HepG2 (cell line): ENCODE results near the gene KISS1R. TPM values are rescaled to one million over a fixed set of nuclear protein-coding genes. Genes with fewer than 3 reads are reported as not detected.

Experiments
- AHR ChIP-seq: IDR thresholded peaks from 2 replicates; pipeline ENCODE4 v1.6.1; 2018; ENCODE audit warnings: missing genetic modification reagents, missing compliant biosample characterization
- ATAD3A ChIP-seq: sonication (generic); formaldehyde crosslinking; IDR thresholded peaks from 2 replicates; pipeline ENCODE4 v1.4.0; 2020; ENCODE audit warnings: missing genetic modification reagents
- ATF4 ChIP-seq, 2 experiments: fragments of 450-650 bp in 1 of 2; sonication (generic) in 1 of 2; formaldehyde crosslinking; IDR thresholded peaks; 2 replicates each; pipeline versions ENCODE4 v1.5.0 to v1.8.0; 2020 to 2022; ENCODE audit warnings: mild to moderate bottlenecking in 1 of 2, missing genetic modification reagents in 1 of 2
- EP300 ChIP-seq, 3 experiments: sonication (generic) in 1 of 3; formaldehyde crosslinking in 1 of 3; IDR thresholded peaks; 2 replicates each; pipeline versions ENCODE4 v1.5.1 to v1.6.1; 2011 to 2020; ENCODE audit warnings: low read depth in 2 of 3, low read length in 2 of 3, borderline replicate concordance in 1 of 3, improper control_type of control experiment in 1 of 3, mild to moderate bottlenecking in 1 of 3, missing genetic modification reagents in 1 of 3, moderate library complexity in 1 of 3
- HMGXB4 ChIP-seq, 2 experiments: sonication (generic) in 1 of 2; formaldehyde crosslinking in 1 of 2; IDR thresholded peaks; 2 replicates each; pipeline versions ENCODE4 v1.4.0 to v1.6.1; 2018 to 2020; ENCODE audit warnings: missing genetic modification reagents in 2 of 2, borderline replicate concordance in 1 of 2, low read depth in 1 of 2, mild to moderate bottlenecking in 1 of 2, missing biosample characterization in 1 of 2
- HNF1B ChIP-seq: sonication (generic); formaldehyde crosslinking; IDR thresholded peaks from 2 replicates; pipeline ENCODE4 v1.5.1; 2020; ENCODE audit warnings: mild to moderate bottlenecking, moderate library complexity, missing genetic modification reagents
- ISL2 ChIP-seq: sonication (generic); formaldehyde crosslinking; IDR thresholded peaks from 2 replicates; pipeline ENCODE4 v1.5.0; 2020; ENCODE audit warnings: missing genetic modification reagents
- KLF11 ChIP-seq: IDR thresholded peaks from 2 replicates; pipeline ENCODE4 v1.6.1; 2016; ENCODE audit warnings: missing compliant biosample characterization
- MED1 ChIP-seq: sonication (generic); formaldehyde crosslinking; IDR thresholded peaks from 2 replicates; pipeline ENCODE4 v1.4.0; 2020; ENCODE audit warnings: missing genetic modification reagents
- MLLT10 ChIP-seq: sonication (generic); formaldehyde crosslinking; IDR thresholded peaks from 2 replicates; pipeline ENCODE4 v1.4.0; 2020; ENCODE audit warnings: missing genetic modification reagents
- NCOA5 ChIP-seq: sonication (generic); formaldehyde crosslinking; IDR thresholded peaks from 2 replicates; pipeline ENCODE4 v1.4.0; 2020; ENCODE audit warnings: missing genetic modification reagents
- SIX1 ChIP-seq: sonication (generic); formaldehyde crosslinking; IDR thresholded peaks from 2 replicates; pipeline ENCODE4 v1.4.0; 2020; ENCODE audit warnings: missing genetic modification reagents, borderline replicate concordance
- TEAD3 ChIP-seq: optimal IDR thresholded peaks from 2 replicates; pipeline ENCODE3; 2016; ENCODE audit warnings: borderline replicate concordance
- THAP11 ChIP-seq: IDR thresholded peaks from 2 replicates; pipeline ENCODE4 v1.6.1; 2016; ENCODE audit warnings: missing biosample characterization, missing genetic modification reagents
- ZFP91 ChIP-seq: sonication (generic); formaldehyde crosslinking; IDR thresholded peaks from 2 replicates; pipeline ENCODE4 v1.9.0; 2022; ENCODE audit warnings: missing genetic modification reagents, mild to moderate bottlenecking, borderline replicate concordance
- ZNF207 ChIP-seq: fragments of 450-650 bp; IDR thresholded peaks from 2 replicates; pipeline ENCODE4 v1.6.1; 2016; ENCODE audit warnings: antibody characterized with exemption, borderline replicate concordance
- ZNF281 ChIP-seq: sonication (generic); formaldehyde crosslinking; IDR thresholded peaks from 2 replicates; pipeline ENCODE4 v1.4.0; 2020; ENCODE audit warnings: missing genetic modification reagents, borderline replicate concordance
- ZNF329 ChIP-seq: sonication (generic); formaldehyde crosslinking; IDR thresholded peaks from 2 replicates; pipeline ENCODE4 v1.9.0; 2021; ENCODE audit warnings: low read depth, mild to moderate bottlenecking, missing genetic modification reagents
- ZNF644 ChIP-seq: IDR thresholded peaks from 2 replicates; pipeline ENCODE4 v1.6.1; 2016; ENCODE audit warnings: low read depth
- ZSCAN9 ChIP-seq: IDR thresholded peaks from 2 replicates; pipeline ENCODE4 v1.6.1; 2016; ENCODE audit warnings: borderline replicate concordance
- polyA plus RNA-seq, 8 experiments: library from polyadenylated mRNA; depleted of rRNA in 3 of 8; stranded (reverse) in 7 of 8; unstranded in 1 of 8; fragments of >200 nt; fragmentation: Illumina TruSeq in 4 of 8; extraction: Trizol in 4 of 8; gene quantifications; 2 replicates each; pipeline versions ENCODE4 v1.2.1 to v1.2.3, GENCODE V29; 2011 to 2016; ENCODE audit warnings: low read depth in 4 of 8, missing spikeins in 1 of 8, mixed read lengths in 1 of 8; ENCODE audit not compliant: insufficient read depth in 1 of 8
- total RNA-seq, 5 experiments: library from RNA; depleted of rRNA; stranded (reverse); fragments of >200 nt; fragmentation: Illumina TruSeq; extraction: Trizol; gene quantifications; 2 replicates each; pipeline ENCODE4 v1.2.3, GENCODE V29; 2016; ENCODE audit warnings: low read depth in 1 of 5

Gene KISS1R
- total and polyA plus RNA-seq, 2 of the 13 experiments (the other 11 are each of a cell fraction or from before 2014, with no cell fraction given) = 1.1 to 10.2 TPM

- TF ChIP-seq ZSCAN9 (CRISPR knock-in tag) (no peak), SIX1 (no peak), ISL2 (CRISPR knock-in tag) (no peak), ZFP91 (CRISPR knock-in tag) (peak; percentile 14; the same call in 1 of the 2 replicates), ZNF281 (no peak), ZNF207 (no peak), TEAD3 (CRISPR knock-in tag) (peak; percentile 90), ZNF329 (CRISPR knock-in tag) (no peak), KLF11 (CRISPR knock-in tag) (no peak), HNF1B (CRISPR knock-in tag) (no peak), MED1 (CRISPR knock-in tag) (0 out of 2 replicates have a peak, but pooled peaks have one; percentile 27), AHR (0 out of 2 replicates have a peak, but pooled peaks have one; percentile 21), THAP11 (CRISPR knock-in tag) (no peak), NCOA5 (CRISPR knock-in tag) (no peak), EP300 (IDR thresholded peaks at IDR 0.05; ENCODE audit: low read depth in 2 of 2, low read length in 2 of 2) (no peak), EP300 (CRISPR knock-in tag; IDR thresholded peaks at IDR 0.05; ENCODE audit: borderline replicate concordance) (no peak), ZNF644 (CRISPR knock-in tag) (no peak), MLLT10 (no peak), ATF4 (CRISPR knock-in tag; IDR thresholded peaks at IDR 0.05) (no peak), ATAD3A (CRISPR knock-in tag) (no peak), HMGXB4 (CRISPR knock-in tag; IDR thresholded peaks at IDR 0.05; ENCODE audit: borderline replicate concordance in 1 of 2, low read depth in 1 of 2) (no peak)
These were observed 15.8 kb downstream of the KISS1R start (continued) for GRCh38 chr19:932648-933552.
